ENCODE results near the gene CFAP107.
"Not testable (repeated sequence)": the region's sequence is repeated elsewhere in the genome, so short reads cannot be mapped to it uniquely, and the experiment has no call there.

DNA sequence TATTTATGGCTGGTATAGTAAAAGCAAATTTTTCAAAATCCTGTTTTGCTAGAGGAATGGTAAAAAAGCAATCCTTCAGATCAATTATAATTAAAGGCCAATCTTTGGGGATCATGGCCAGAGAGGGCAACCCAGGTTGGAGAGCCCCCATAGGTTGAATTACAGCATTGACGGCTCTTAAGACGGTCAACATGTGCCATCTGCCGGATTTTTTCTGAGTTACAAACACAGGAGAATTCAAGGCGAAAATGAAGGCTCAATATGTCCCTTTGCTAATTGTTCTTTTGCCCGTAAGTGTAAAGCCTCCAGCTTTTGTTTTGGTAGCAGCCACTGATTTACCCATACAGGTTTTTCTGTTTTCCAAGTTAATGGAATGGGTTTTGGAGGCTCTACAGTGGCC, 35.5 kb downstream of the CFAP107 start:
- not testable (repeated sequence) for TF ChIP-seq CTCF (IDR thresholded peaks at IDR 0.05; ENCODE audit: insufficient read depth, low read depth, low read length); EZH2 (IDR thresholded peaks at IDR 0.05; ENCODE audit: insufficient read depth, low read length)

Measured in astrocyte (in vitro differentiated cells and primary cell).